Natural killer cell (primary cell): Measurements from ENCODE around the gene BTBD16. TPM values are rescaled to one million over a fixed set of nuclear protein-coding genes. Genes with fewer than 3 reads are reported as not detected.

Source experiments
- ATAC-seq, 3 donors: fragments of 150-1000 bp in 2 of 3; fragments of 200-7000 bp in 1 of 3; cut with Tn5 transposase; 1 replicate in 1 of 3; 2 replicates in 2 of 3; pipeline ENCODE4 v1.10.0; 2021; ENCODE audit warnings: mild to moderate bottlenecking in 2 of 3, moderate library complexity in 2 of 3
- DNase-seq, 2 donors: peaks; one replicate each; pipeline versions ENCODE4 v3.0.0 to v3.0.0-alpha.2; 2013 to 2021; ENCODE audit warnings: mixed read lengths in 1 of 2
- H3K27ac ChIP-seq: one replicate; pipeline ENCODE4 v1.5.1; 2013; ENCODE audit warnings: mild to moderate bottlenecking, low read length
- H3K27me3 ChIP-seq: one replicate; pipeline ENCODE4 v1.6.1; 2013; ENCODE audit warnings: low read length; ENCODE audit not compliant: control insufficient read depth, insufficient read depth
- H3K36me3 ChIP-seq: one replicate; pipeline ENCODE4 v1.6.1; 2013; ENCODE audit warnings: low read length; ENCODE audit not compliant: control insufficient read depth, insufficient read depth
- H3K4me1 ChIP-seq: one replicate; pipeline ENCODE4 v1.6.1; 2013; ENCODE audit warnings: low read length; ENCODE audit not compliant: control insufficient read depth, insufficient read depth
- H3K4me3 ChIP-seq: one replicate; pipeline ENCODE4 v1.5.1; 2013; ENCODE audit warnings: low read length
- H3K9me3 ChIP-seq: one replicate; pipeline ENCODE4 v1.6.1; 2013; ENCODE audit warnings: low read length; ENCODE audit not compliant: control insufficient read depth, insufficient read depth
- H3K27ac Mint-ChIP-seq, 2 donors: one replicate each; pipeline ENCODE4 v1.8.0; 2022; ENCODE audit warnings: mild to moderate bottlenecking in 2 of 2, mixed read lengths in 2 of 2, moderate library complexity in 1 of 2
- H3K27me3 Mint-ChIP-seq, 2 donors: one replicate each; pipeline ENCODE4 v1.8.0; 2022; ENCODE audit warnings: low read depth in 2 of 2, mixed read lengths in 2 of 2
- H3K36me3 Mint-ChIP-seq: one replicate; pipeline ENCODE4 v1.8.0; 2022; ENCODE audit warnings: mixed read lengths
- H3K4me1 Mint-ChIP-seq, 2 donors: one replicate each; pipeline ENCODE4 v1.8.0; 2022; ENCODE audit warnings: mixed read lengths in 2 of 2
- H3K4me3 Mint-ChIP-seq: one replicate; pipeline ENCODE4 v1.8.0; 2022; ENCODE audit warnings: mild to moderate bottlenecking, moderate library complexity, mixed read lengths
- H3K9me3 Mint-ChIP-seq, 2 donors: one replicate each; pipeline ENCODE4 v1.8.0; 2022; ENCODE audit warnings: mixed read lengths in 2 of 2
- WGBS: methylation state at CpG from one replicate; pipeline ENCODE4 v1.1.7; 2013; ENCODE audit warnings: missing lambda C conversion rate; ENCODE audit not compliant: insufficient coverage; 5-methylcytosine and 5-hydroxymethylcytosine counted together
- intact Hi-C: fragments of 100-400 bp; cut with micrococcal nuclease; formaldehyde crosslinking; loops from one replicate; pipeline ENCODE4 v1.14.2; 2022
- total RNA-seq, 4 donors: library from RNA; stranded (reverse); fragments of 120-200 nt in 1 of 4; gene quantifications; one replicate each; pipeline versions ENCODE4 v1.2.3 to v1.2.4, GENCODE V29; 2013 to 2022
- TF ChIP-seq, protein P1 (sequence below): fragments of 200-600 bp; IDR thresholded peaks from one replicate; pipeline ENCODE4 v1.8.0; 2022; ENCODE audit warnings: antibody characterized with exemption

The BTBD16 gene
- total RNA-seq, 3 donors from 2014 or later (not counting 1 experiment from before 2014, with no cell fraction given) = not detected

DNA sequence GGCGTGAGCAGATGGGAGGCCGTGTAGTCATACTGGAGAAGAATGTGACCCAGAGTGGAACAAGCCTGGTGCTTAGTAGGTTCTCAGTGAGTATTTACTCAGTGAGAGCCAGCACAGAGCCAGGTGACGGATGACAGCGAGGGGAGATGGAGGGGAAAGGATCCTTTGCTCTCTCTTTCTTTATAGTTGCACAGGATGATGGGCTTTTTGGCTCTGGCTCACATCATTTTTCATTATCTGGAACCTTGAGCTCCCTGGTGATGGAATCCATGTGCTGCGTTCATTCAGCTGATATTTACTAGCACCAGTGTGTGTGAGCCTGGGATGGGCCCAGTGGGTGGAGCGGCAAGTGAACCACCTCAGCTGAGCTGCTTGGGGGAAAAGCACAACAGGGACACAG, 17.2 kb downstream of the BTBD16 start:
- Histone ChIP-seq H3K4me3 (no peak overlapping the region), H3K9me3 (no peaks in the 10 kb centered on the region), H3K36me3 (no peaks in the 10 kb centered on the region), H3K27me3 (no peaks in the 10 kb centered on the region), H3K27ac (no peak overlapping the region), H3K4me1 (no peaks in the 10 kb centered on the region)
- TF ChIP-seq, protein P1, sequence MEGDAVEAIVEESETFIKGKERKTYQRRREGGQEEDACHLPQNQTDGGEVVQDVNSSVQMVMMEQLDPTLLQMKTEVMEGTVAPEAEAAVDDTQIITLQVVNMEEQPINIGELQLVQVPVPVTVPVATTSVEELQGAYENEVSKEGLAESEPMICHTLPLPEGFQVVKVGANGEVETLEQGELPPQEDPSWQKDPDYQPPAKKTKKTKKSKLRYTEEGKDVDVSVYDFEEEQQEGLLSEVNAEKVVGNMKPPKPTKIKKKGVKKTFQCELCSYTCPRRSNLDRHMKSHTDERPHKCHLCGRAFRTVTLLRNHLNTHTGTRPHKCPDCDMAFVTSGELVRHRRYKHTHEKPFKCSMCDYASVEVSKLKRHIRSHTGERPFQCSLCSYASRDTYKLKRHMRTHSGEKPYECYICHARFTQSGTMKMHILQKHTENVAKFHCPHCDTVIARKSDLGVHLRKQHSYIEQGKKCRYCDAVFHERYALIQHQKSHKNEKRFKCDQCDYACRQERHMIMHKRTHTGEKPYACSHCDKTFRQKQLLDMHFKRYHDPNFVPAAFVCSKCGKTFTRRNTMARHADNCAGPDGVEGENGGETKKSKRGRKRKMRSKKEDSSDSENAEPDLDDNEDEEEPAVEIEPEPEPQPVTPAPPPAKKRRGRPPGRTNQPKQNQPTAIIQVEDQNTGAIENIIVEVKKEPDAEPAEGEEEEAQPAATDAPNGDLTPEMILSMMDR = no peak
- ATAC-seq = no peak
- 95% methylated on average over 6 of the region's 6 CpGs for WGBS
- H3K4me3 Mint-ChIP-seq = no peak overlapping the region
- H3K9me3 Mint-ChIP-seq = no peaks in the 10 kb centered on the region
- H3K27me3 Mint-ChIP-seq = peaks cover 0 to 3% of the 10 kb centered on the region in 2 donors
- DNase-seq = no peak
- intact Hi-C loops = no loop called here
- H3K4me1 Mint-ChIP-seq = peaks cover 0 to 4% of the 10 kb centered on the region in 2 donors
- H3K27ac Mint-ChIP-seq = no peak overlapping the region
- H3K36me3 Mint-ChIP-seq = no peaks in the 10 kb centered on the region

DNA sequence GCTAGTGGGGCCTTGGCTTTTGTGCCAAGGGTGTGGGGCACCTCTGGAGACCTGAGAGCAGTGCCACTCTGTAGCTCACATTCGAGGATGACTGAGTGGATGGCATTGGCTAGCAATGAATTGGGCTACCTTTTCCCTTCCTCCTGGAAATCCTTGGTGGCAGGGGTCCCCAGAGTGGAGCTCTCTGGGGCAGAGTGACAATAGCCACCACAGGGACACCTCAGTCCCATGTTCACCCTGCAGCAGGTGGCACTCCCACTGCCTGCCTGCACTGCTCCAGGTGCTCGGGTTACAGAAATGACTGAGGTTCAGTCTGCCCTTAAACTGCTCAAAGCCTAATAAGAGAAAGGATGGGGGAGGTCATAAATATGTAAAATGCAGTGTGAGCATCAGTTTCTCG, 17.8 kb downstream of the BTBD16 start:
- Mint-ChIP-seq H3K27ac (no peak overlapping the region), H3K9me3 (no peaks in the 10 kb centered on the region), H3K36me3 (no peaks in the 10 kb centered on the region), H3K27me3 (peaks cover 0 to 3% of the 10 kb centered on the region in 2 donors), H3K4me3 (no peak overlapping the region), H3K4me1 (peaks cover 0 to 4% of the 10 kb centered on the region in 2 donors)
- no peak for DNase-seq
- WGBS = 89% methylated on average over 3 of the region's 3 CpGs
- intact Hi-C loops = no loop called here
- Histone ChIP-seq H3K27ac (no peak overlapping the region), H3K4me3 (no peak overlapping the region), H3K9me3 (no peaks in the 10 kb centered on the region), H3K4me1 (no peaks in the 10 kb centered on the region), H3K36me3 (no peaks in the 10 kb centered on the region), H3K27me3 (no peaks in the 10 kb centered on the region)
- TF ChIP-seq, protein P1 = no peak
- ATAC-seq = no peak

DNA sequence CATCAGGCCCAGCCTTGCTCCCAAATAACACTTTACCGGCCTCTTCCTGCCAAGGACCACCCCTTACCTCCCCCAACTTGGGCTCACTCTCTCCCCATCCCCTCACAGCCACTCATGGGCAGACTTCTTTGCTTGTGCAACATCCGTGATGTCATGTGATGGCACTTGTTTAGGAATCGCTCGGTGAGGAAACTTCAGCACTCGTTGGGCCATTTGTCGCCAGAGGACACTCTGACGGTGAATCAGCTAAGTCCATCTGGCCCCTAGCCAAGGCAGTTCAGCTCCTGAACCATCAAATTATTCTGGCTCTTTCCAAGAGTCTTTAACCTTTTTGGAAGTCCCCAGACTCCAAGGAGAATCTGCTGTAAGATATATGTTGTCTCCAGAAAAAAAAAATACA, 19.2 kb downstream of the BTBD16 start:
- Histone ChIP-seq H3K4me1 (peaks cover 8% of the 10 kb centered on the region), H3K27ac (no peak overlapping the region), H3K9me3 (no peaks in the 10 kb centered on the region), H3K4me3 (no peak overlapping the region), H3K27me3 (no peaks in the 10 kb centered on the region), H3K36me3 (no peaks in the 10 kb centered on the region)
- intact Hi-C loops = no loop called here
- peaks cover 6 to 14% of the 10 kb centered on the region in 2 donors for H3K4me1 Mint-ChIP-seq
- H3K9me3 Mint-ChIP-seq = no peaks in the 10 kb centered on the region
- H3K4me3 Mint-ChIP-seq = no peak overlapping the region
- TF ChIP-seq, protein P1 = no peak
- H3K36me3 Mint-ChIP-seq = no peaks in the 10 kb centered on the region
- H3K27me3 Mint-ChIP-seq = peaks cover 0 to 3% of the 10 kb centered on the region in 2 donors
- 89% methylated on average over 7 of the region's 7 CpGs for WGBS
- DNase-seq (no peak), ATAC-seq (no peak)
- H3K27ac Mint-ChIP-seq = no peak overlapping the region

DNA sequence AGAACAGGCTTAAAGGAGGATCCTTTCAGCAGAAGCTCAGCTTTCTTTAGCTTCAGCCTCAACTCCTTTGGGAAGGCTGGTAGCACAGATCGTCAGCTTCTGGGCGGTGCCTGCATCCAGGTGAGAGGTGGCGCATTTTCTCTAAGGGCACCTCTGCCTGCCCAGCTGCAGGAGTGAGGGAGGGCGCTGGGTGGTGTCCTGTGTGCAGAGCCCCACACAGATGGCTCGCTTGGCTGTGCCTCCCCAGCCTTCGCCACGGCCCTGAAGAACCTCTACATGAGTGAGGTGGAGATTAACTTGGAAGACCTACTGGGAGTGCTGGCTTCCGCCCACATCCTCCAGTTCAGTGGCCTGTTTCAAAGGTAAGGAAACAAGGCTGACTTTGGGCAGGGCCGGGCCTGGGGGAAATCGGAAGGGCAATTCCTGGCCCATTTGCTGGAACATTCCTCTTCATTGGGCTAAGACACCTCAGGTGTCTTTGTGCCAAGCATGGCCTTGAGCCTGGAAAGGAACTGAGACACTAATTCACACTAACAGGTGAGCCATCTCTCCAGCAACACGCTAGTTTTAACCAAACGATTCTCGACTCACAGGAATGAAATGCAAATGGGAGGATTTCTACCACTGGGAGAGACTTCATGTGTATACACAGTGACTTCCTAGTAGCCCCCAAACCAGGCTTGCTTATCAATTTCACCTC, 19.9 kb downstream of the BTBD16 start:
- Histone ChIP-seq H3K36me3 (no peaks in the 10 kb centered on the region), H3K4me3 (no peak overlapping the region), H3K4me1 (peaks cover 10% of the 10 kb centered on the region), H3K27me3 (no peaks in the 10 kb centered on the region), H3K27ac (no peak overlapping the region), H3K9me3 (no peaks in the 10 kb centered on the region)
- intact Hi-C loops = no loop called here
- H3K36me3 Mint-ChIP-seq = no peaks in the 10 kb centered on the region
- no peak overlapping the region for H3K27ac Mint-ChIP-seq
- peaks cover 13 to 18% of the 10 kb centered on the region in 2 donors for H3K4me1 Mint-ChIP-seq
- no peak for ATAC-seq
- DNase-seq = no peak
- TF ChIP-seq, protein P1 = no peak
- WGBS = 91% methylated on average over 13 of the region's 13 CpGs
- peaks cover 0 to 3% of the 10 kb centered on the region in 2 donors for H3K27me3 Mint-ChIP-seq
- no peak overlapping the region for H3K4me3 Mint-ChIP-seq
- H3K9me3 Mint-ChIP-seq = no peaks in the 10 kb centered on the region
